ENCODE results near the gene TGFBI. TPM values are rescaled to one million over a fixed set of nuclear protein-coding genes. Genes with fewer than 3 reads are reported as not detected.
"Not testable (repeated sequence)": the region's sequence is repeated elsewhere in the genome, so short reads cannot be mapped to it uniquely, and the experiment has no call there.

The TGFBI gene
- total RNA-seq, 1 experiment from 2014 or later: 1,373 TPM

- no peak for DNase-seq (ENCODE audit: extremely low read depth, low read depth)
Observed at GRCh38 chr5:136043551-136043950, 14.8 kb downstream of the TGFBI start.

GRCh38 chr5:136043968-136044610 lies 15.3 kb downstream of the TGFBI start:
- DNase-seq (ENCODE audit: extremely low read depth, low read depth): no peak

GRCh38 chr5:136045026-136045425 lies 16.2 kb downstream of the TGFBI start:
- DNase-seq (ENCODE audit: extremely low read depth, low read depth): not testable (repeated sequence)

DNA sequence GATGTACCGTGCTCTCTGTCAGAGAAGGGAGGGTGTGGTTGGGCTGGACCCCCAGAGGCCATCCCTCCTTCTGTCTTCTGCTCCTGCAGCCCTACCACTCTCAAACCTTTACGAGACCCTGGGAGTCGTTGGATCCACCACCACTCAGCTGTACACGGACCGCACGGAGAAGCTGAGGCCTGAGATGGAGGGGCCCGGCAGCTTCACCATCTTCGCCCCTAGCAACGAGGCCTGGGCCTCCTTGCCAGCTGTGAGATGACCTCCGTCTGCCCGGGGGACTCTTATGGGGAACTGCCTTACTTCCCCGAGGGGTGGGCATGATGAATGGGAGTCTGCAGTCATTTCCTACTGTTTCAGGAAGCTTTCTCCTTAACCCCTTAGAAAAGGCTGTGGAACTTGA lies 17.5 kb downstream of the TGFBI start:
- no peak for DNase-seq (ENCODE audit: extremely low read depth, low read depth)

GRCh38 chr5:136047858-136048257 lies 19.1 kb downstream of the TGFBI start:
- DNase-seq (ENCODE audit: extremely low read depth, low read depth): no peak

- no peak for DNase-seq (ENCODE audit: extremely low read depth, low read depth)
Observed at GRCh38 chr5:136048966-136049365, 20.2 kb downstream of the TGFBI start.

- DNase-seq (ENCODE audit: extremely low read depth, low read depth): no peak
Observed at GRCh38 chr5:136051486-136052220, 22.9 kb downstream of the TGFBI start.

DNA sequence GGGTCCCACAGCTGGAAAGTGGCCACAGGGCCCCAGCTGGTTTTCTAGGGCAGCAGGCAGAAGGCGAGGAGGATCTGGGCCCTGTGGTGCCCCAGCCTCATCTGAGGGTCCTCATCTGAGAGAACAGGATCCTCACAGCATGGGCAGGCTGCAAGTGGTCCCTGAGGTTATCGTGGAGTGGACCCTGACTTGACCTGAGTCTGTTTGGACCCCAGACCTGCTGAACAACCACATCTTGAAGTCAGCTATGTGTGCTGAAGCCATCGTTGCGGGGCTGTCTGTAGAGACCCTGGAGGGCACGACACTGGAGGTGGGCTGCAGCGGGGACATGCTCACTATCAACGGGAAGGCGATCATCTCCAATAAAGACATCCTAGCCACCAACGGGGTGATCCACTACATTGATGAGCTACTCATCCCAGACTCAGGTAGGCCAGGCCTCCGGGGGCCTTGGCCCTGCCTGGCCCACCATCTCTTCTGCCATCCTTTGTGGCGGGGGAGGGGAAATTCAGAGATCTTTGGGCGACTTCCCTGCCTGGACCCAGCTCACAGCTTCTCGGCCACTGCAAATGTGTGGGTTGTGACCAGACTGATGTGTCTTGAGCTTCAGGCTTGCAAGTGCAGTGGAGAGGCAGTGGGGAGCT lies 24.0 kb downstream of the TGFBI start:
- no peak for DNase-seq (ENCODE audit: extremely low read depth, low read depth)

- peak; percentile 93 for DNase-seq (ENCODE audit: extremely low read depth, low read depth)
Observed at GRCh38 chr5:136053336-136054141, 24.8 kb downstream of the TGFBI start.

DNA sequence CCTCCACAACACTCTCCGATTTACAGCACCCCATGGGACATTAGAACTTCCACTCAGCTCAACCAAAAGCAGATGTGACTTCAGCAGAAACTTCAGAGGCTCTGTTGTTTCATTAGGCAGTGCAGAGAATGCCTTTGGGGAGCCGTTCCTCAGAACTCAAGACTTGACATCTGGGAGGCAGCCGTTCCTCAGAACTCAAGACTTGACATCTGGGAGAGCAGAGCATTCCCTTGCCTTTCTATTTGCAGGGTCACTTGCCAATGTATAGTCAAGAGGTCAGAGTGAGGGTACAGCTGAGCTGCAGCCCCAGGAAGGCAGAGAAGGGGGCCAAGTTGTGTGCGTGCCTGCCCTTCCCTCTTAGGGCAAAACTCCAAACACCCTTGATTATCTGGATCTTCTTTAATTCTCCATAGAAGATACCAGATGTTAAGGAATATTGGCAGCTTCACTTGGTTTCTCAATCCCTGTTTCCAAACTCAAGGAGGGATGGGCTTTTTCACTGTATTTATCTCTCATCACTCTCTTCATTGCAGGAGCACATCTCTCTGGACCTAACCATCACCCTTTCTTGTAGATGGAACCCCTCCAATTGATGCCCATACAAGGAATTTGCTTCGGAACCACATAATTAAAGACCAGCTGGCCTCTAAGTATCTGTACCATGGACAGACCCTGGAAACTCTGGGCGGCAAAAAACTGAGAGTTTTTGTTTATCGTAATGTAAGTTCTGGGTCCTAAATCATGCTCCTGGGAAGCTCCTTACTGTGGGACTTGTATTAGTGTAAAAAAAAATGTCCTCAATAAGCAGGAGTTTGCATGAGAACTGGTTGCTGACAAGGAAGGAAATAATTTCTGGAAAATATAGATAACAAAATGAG lies 25.6 kb downstream of the TGFBI start:
- DNase-seq (ENCODE audit: extremely low read depth, low read depth): no peak

DNA sequence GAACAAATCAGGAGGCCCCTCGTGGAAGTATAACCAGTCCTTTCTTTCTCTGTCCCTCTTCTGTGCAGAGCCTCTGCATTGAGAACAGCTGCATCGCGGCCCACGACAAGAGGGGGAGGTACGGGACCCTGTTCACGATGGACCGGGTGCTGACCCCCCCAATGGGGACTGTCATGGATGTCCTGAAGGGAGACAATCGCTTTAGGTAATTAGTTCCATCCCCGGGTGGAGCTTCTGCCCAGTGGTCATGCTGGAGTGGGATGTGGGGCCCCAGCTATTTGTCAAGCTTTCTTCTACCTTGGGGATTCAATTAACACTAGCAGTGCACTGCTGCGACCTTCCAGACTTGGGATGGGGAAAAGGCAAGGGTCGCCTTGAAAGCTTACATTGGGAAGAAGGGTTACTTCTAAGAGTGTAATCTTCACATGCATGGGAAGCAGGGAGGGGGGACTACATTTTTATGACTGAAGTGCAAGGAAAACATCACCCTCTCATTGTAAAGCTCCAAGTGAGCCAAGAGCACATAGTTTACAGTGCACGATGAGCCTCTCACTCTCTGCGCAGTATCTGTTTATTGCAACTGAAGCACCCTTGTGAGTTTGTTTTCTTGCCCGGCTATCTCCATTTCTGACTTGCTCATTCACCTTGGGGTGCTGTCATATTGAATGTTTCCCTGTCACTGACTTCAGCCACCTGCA lies 27.0 kb downstream of the TGFBI start:
- no peak for DNase-seq (ENCODE audit: extremely low read depth, low read depth)

GRCh38 chr5:136056336-136056735 lies 27.5 kb downstream of the TGFBI start:
- DNase-seq (ENCODE audit: extremely low read depth, low read depth): no peak

DNA sequence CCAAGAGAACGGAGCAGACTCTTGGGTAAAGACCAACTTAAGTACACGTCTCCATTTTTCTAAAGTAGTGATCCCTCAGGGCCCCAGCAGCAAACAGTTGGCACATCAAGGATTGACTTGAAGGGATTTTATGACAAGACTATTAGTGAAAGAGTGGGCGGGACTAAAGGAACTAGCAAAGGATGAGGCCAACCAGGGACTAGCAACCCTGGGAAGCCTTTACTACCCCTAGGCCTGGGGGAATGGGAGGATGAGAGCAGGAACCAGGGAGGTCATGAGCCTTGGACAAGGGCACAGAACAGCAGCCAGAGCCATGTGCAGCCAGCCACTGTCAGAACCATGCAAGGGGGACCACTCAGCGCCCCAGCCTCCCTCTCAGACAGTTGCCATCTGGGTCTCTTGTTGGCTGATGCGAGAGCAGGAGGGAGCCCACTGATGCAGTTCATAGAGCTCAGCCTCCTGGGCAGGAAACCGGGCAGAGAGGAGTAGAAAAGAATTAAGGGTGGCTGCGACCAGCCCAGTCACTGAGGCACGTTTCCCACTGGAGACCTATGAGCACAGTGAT lies 28.1 kb downstream of the TGFBI start:
- no peak for DNase-seq (ENCODE audit: extremely low read depth, low read depth)

DNA sequence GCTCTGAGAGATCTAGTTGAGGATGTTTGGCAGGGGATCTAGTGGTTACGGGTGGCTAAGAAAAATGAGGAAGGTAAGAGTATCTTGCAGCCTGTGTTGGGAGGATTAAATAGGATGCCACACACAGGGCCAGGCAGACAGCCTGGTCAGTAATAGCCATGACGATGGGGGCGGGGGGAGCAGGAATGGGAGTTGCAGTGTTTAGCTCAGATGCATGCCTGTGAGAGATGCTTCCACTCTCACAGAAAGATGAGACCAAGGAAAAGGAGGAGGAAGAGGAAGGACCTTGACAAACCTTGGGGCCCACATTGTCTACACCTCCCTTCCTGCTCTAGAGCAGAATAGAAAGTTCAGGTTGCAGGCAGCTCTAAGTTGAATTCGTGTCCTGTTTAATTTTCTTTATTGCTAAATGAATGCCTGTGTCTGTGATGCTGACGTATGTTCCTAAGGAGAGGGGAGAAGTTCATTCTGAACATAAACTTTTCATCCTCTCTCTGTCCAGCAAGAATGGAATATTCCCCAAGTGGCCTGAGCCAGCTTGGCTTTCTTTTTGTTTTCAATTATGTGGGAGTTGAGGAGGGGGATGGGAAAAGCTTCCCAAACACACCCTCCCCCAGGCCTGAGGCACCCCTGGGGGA lies 28.7 kb downstream of the TGFBI start:
- no peak for DNase-seq (ENCODE audit: extremely low read depth, low read depth)

DNA sequence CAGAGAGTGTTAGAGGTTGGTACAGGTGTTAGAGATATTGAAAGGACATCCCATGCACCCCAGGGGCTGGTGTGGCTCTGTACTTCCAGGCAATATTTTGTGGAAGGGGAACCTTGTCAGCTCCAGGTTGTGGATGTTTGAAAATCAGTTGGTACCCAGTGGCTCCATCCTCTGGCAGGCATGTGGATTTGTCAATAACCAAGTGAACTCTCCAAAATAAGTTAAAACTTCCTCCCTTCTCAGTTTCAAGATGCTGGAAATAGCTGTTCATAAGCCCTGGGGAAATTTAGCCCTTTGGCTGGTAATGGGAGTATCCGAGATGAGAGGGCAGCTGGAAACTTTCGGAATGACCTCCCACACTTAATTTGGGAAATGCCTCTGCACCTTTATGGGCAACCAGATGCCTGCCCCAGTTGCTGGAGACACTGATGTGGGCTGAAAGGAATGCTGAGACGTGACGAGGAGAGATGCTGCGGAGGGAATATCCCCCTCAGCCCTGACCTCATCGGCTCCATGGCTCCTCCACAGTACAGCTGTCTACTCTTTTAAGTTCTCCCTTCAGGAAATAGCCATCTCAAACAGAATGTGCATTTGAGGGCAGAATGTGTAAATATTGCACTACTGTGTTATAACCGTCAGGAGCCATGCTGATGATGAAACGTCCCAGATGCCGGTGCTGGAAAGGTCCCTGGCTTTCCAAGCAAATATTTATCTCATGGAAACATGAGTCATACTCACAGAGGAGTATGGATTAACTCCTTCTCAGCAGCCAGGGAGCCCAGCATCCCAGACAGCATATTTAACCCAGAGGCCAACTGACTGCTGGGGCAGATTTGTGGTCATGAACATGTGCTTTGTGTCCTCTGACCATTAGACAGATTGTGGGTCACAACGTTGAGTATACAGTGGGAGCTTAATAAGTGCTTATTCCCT lies 29.5 kb downstream of the TGFBI start:
- DNase-seq (ENCODE audit: extremely low read depth, low read depth): peak; percentile 99

- no peak for DNase-seq (ENCODE audit: extremely low read depth, low read depth)
Observed at GRCh38 chr5:136058972-136059354, 30.2 kb downstream of the TGFBI start.

- DNase-seq (ENCODE audit: extremely low read depth, low read depth): no peak
Observed at GRCh38 chr5:136060963-136061362, 32.2 kb downstream of the TGFBI start.
